ENCODE data around the gene GNG13.

Gene GNG13

DNA sequence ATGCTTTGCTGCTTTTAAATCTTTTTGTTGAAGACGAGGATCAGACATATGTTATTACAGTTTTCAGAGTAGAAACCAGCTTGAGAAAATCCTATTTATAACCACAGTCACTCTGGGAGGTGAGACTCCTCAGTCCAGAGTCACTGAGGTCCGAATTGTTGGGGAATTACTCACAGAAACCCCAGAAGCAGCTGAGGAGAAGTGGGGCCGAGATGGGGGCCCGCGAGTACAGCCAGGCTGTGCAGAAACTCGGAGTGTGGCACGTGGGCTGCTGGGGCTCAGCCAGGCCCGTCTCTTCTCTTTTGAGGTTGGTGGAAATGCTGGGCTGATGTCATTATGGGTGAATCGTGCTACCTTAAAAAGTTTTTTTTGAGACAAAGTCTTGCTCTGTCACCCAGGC lies 14.4 kb upstream of the GNG13 start:
- H4K20me1 ChIP-seq (ENCODE audit: low read depth, low read length), result no peaks in the 10 kb centered on the region
- H3K9me3 ChIP-seq (ENCODE audit: insufficient read depth, low read length), result no peaks in the 10 kb centered on the region
- no peaks in the 10 kb centered on the region for H3K79me2 ChIP-seq (ENCODE audit: insufficient read depth, low read length)
- no peak overlapping the region for H3K27ac ChIP-seq (ENCODE audit: low read depth, low read length)
- no peak overlapping the region for H3K4me2 ChIP-seq (ENCODE audit: low read depth, low read length, poor library complexity, severe bottlenecking)
- H3K27me3 ChIP-seq (ENCODE audit: low read length), result no peaks in the 10 kb centered on the region
- H3K9me2 ChIP-seq (replicated peaks; ENCODE audit: insufficient read depth, low read length), result no peaks in the 10 kb centered on the region
- H3F3A ChIP-seq (ENCODE audit: insufficient read depth), result no peaks in the 10 kb centered on the region
- no peak overlapping the region for H3K9ac ChIP-seq (ENCODE audit: low read length)
- no peaks in the 10 kb centered on the region for H3K36me3 ChIP-seq (ENCODE audit: low read length)
- H2AFZ ChIP-seq (ENCODE audit: low read depth, low read length, severe bottlenecking), result no peak overlapping the region
- H3K4me3 ChIP-seq (ENCODE audit: insufficient read depth, low read length, poor library complexity, severe bottlenecking), result no peak overlapping the region
- TF ChIP-seq, protein P1, sequence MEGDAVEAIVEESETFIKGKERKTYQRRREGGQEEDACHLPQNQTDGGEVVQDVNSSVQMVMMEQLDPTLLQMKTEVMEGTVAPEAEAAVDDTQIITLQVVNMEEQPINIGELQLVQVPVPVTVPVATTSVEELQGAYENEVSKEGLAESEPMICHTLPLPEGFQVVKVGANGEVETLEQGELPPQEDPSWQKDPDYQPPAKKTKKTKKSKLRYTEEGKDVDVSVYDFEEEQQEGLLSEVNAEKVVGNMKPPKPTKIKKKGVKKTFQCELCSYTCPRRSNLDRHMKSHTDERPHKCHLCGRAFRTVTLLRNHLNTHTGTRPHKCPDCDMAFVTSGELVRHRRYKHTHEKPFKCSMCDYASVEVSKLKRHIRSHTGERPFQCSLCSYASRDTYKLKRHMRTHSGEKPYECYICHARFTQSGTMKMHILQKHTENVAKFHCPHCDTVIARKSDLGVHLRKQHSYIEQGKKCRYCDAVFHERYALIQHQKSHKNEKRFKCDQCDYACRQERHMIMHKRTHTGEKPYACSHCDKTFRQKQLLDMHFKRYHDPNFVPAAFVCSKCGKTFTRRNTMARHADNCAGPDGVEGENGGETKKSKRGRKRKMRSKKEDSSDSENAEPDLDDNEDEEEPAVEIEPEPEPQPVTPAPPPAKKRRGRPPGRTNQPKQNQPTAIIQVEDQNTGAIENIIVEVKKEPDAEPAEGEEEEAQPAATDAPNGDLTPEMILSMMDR (IDR thresholded peaks at IDR 0.05; ENCODE audit: insufficient read depth, low read length, poor library complexity, severe bottlenecking), result no peak
- TF ChIP-seq EZH2phosphoT487 (conservative IDR thresholded peaks at IDR 0.05; ENCODE audit: low read length), result no peak

DNA sequence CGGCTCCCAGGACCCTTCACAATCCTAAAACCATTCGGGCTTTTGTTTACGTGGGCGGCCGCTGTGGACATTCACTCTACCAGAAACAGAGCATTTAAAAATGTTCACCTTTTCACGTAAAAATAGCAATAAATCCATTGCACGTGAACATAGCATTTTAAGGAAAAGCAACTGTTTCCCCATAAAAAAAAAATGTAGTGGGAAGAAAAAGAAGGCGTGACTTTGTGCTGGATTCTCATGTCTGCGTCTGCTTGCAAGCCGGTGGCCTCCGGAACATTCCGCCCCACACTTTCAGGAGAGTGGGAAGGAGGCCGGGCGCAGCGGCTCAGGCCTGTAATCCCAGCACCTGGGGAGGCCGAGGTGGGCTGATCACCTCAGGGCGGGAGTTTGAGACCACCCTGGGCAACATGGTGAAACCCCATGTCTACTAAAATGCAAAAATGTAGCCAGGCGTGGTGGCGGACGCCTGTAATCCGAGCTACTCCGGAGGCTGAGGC lies 13.4 kb upstream of the GNG13 start:
- no peak overlapping the region for H3K27ac ChIP-seq (ENCODE audit: low read depth, low read length)
- H4K20me1 ChIP-seq (ENCODE audit: low read depth, low read length), result no peaks in the 10 kb centered on the region
- H3K4me2 ChIP-seq (ENCODE audit: low read depth, low read length, poor library complexity, severe bottlenecking), result no peak overlapping the region
- no peaks in the 10 kb centered on the region for H3K9me2 ChIP-seq (replicated peaks; ENCODE audit: insufficient read depth, low read length)
- H3F3A ChIP-seq (ENCODE audit: insufficient read depth), result no peaks in the 10 kb centered on the region
- no peaks in the 10 kb centered on the region for H3K36me3 ChIP-seq (ENCODE audit: low read length)
- no peaks in the 10 kb centered on the region for H3K79me2 ChIP-seq (ENCODE audit: insufficient read depth, low read length)
- H3K4me3 ChIP-seq (ENCODE audit: insufficient read depth, low read length, poor library complexity, severe bottlenecking), result no peak overlapping the region
- H3K9me3 ChIP-seq (ENCODE audit: insufficient read depth, low read length), result no peaks in the 10 kb centered on the region
- H2AFZ ChIP-seq (ENCODE audit: low read depth, low read length, severe bottlenecking), result no peak overlapping the region
- no peak overlapping the region for H3K9ac ChIP-seq (ENCODE audit: low read length)
- TF ChIP-seq, protein P1 (IDR thresholded peaks at IDR 0.05; ENCODE audit: insufficient read depth, low read length, poor library complexity, severe bottlenecking), result no peak
- no peak for TF ChIP-seq EZH2phosphoT487 (conservative IDR thresholded peaks at IDR 0.05; ENCODE audit: low read length)
- no peaks in the 10 kb centered on the region for H3K27me3 ChIP-seq (ENCODE audit: low read length)

DNA sequence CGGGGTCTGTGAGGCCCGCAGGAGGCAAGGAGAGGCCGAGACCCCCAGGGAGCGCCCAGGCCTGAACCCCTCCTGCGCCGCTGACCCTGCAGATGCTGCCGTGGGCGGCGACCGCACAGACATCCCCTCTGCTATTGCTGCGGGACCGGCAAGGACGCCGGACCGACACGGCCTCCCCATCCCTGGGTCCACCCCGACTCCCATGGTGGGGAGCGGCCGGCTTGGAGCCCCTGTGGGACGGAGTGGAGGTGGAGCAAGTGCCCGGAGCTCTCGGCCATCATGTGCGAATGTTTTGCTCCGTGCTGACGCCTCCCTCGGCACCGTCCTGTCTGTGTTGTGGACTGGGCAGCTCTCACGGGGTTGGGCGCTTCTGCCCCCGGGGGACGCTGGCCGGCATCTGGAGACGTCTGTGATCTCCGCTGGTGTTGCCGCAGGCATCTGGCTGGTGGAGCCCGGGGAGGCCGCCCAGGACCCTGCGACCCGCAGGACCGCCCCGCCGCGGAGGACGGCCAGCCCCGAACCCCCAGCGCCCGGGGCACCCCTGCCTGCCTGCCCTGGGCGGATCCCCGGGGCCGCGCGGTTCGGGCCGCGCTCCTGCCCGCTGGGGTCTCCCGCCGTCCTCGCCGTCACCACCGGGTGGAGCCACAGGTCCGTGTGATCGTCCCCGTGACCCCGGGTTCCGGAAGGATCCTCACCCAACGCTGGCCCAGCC lies 12.8 kb upstream of the GNG13 start:
- no peaks in the 10 kb centered on the region for H3F3A ChIP-seq (ENCODE audit: insufficient read depth)
- no peaks in the 10 kb centered on the region for H3K9me2 ChIP-seq (replicated peaks; ENCODE audit: insufficient read depth, low read length)
- H2AFZ ChIP-seq (ENCODE audit: low read depth, low read length, severe bottlenecking), result no peak overlapping the region
- H4K20me1 ChIP-seq (ENCODE audit: low read depth, low read length), result no peaks in the 10 kb centered on the region
- H3K79me2 ChIP-seq (ENCODE audit: insufficient read depth, low read length), result no peaks in the 10 kb centered on the region
- no peak overlapping the region for H3K4me3 ChIP-seq (ENCODE audit: insufficient read depth, low read length, poor library complexity, severe bottlenecking)
- no peaks in the 10 kb centered on the region for H3K27me3 ChIP-seq (ENCODE audit: low read length)
- TF ChIP-seq EZH2phosphoT487 (conservative IDR thresholded peaks at IDR 0.05; ENCODE audit: low read length), result no peak
- TF ChIP-seq, protein P1 (IDR thresholded peaks at IDR 0.05; ENCODE audit: insufficient read depth, low read length, poor library complexity, severe bottlenecking), result peak; percentile 17
- no peak overlapping the region for H3K4me2 ChIP-seq (ENCODE audit: low read depth, low read length, poor library complexity, severe bottlenecking)
- no peak overlapping the region for H3K27ac ChIP-seq (ENCODE audit: low read depth, low read length)
- H3K9me3 ChIP-seq (ENCODE audit: insufficient read depth, low read length), result no peaks in the 10 kb centered on the region
- H3K9ac ChIP-seq (ENCODE audit: low read length), result no peak overlapping the region
- H3K36me3 ChIP-seq (ENCODE audit: low read length), result no peaks in the 10 kb centered on the region
